Ovary (tissue), 3 donors: Measurements from ENCODE around the gene FREY1.

Experiments used
- EP300 ChIP-seq: sonication (generic); formaldehyde crosslinking; IDR thresholded peaks from one replicate; pipeline ENCODE4 v1.6.1; 2017; ENCODE audit warnings: antibody characterized with exemption
- TF ChIP-seq, protein P1 (sequence below), 3 donors: fragments of 450-650 bp in 2 of 3; fragments of 200-600 bp in 1 of 3; IDR thresholded peaks; one replicate each; pipeline versions ENCODE4 v1.5.1 to v1.8.0; 2016 to 2022; ENCODE audit warnings: antibody characterized with exemption in 3 of 3, mild to moderate bottlenecking in 1 of 3
- donor health status: DM: no; HTN: no; CAD: no.

DNA sequence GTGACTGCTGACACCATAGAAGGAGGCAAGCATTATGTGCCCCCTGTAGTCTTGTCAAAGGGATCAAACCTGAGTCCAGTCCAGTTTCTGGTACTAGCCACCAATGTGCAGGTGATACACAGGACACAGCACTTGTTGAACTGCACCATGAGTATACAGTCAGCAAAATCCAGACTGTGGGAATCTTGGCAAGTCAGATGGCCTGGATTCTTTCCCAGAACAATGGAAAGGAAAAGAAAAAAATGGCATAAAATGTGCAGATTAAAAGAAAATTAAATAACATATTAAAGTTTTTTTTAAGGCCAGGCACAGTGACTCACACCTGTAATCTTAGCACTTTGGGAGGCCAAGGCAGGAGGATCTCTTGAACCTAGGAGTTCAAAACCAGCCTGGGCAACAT lies 43.0 kb downstream of the FREY1 start:
- TF ChIP-seq, protein P1, sequence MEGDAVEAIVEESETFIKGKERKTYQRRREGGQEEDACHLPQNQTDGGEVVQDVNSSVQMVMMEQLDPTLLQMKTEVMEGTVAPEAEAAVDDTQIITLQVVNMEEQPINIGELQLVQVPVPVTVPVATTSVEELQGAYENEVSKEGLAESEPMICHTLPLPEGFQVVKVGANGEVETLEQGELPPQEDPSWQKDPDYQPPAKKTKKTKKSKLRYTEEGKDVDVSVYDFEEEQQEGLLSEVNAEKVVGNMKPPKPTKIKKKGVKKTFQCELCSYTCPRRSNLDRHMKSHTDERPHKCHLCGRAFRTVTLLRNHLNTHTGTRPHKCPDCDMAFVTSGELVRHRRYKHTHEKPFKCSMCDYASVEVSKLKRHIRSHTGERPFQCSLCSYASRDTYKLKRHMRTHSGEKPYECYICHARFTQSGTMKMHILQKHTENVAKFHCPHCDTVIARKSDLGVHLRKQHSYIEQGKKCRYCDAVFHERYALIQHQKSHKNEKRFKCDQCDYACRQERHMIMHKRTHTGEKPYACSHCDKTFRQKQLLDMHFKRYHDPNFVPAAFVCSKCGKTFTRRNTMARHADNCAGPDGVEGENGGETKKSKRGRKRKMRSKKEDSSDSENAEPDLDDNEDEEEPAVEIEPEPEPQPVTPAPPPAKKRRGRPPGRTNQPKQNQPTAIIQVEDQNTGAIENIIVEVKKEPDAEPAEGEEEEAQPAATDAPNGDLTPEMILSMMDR (IDR thresholded peaks at IDR 0.05) = no peak
- no peak for TF ChIP-seq EP300
